Measurements from ENCODE around the gene CD24.

GRCh38 chr6:106976270-106976669 is 1.7 kb upstream of the CD24 start:
- TF ChIP-seq CTCF (conservative IDR thresholded peaks at IDR 0.05; ENCODE audit: low read depth, low read length) (no peak), EZH2phosphoT487 (IDR thresholded peaks at IDR 0.05; ENCODE audit: borderline replicate concordance, low read length) (no peak), EZH2 (IDR thresholded peaks at IDR 0.05; ENCODE audit: low read length, unreplicated experiment) (no peak)

Measured in PC-3 (cell line).